Dedifferentiated amniotic fluid mesenchymal stem cell (primary cell): ENCODE measurements around the gene CCNB2.
"Not testable (repeated sequence)": the region's sequence is repeated elsewhere in the genome, so short reads cannot be mapped to it uniquely, and the experiment has no call there.

Source experiments
- DNase-seq: peaks from one replicate; pipeline ENCODE4 v3.0.0-alpha.2; 2016; ENCODE audit errors: extremely low spot score

Gene CCNB2

GRCh38 chr15:59133929-59134427 lies 29.0 kb downstream of the CCNB2 start:
- no peak for DNase-seq

- DNase-seq: no peak
These were observed 32.6 kb downstream of the CCNB2 start for GRCh38 chr15:59137566-59137965.

GRCh38 chr15:59138243-59138642 lies 33.3 kb downstream of the CCNB2 start:
- DNase-seq: no peak

GRCh38 chr15:59140422-59141226 lies 35.7 kb downstream of the CCNB2 start:
- DNase-seq: no peak

- no peak for DNase-seq
These were observed 38.3 kb downstream of the CCNB2 start for GRCh38 chr15:59143281-59143680.

- not testable (repeated sequence) for DNase-seq
These were observed 39.6 kb downstream of the CCNB2 start for GRCh38 chr15:59144594-59144993.

GRCh38 chr15:59147666-59148065 lies 42.7 kb downstream of the CCNB2 start:
- DNase-seq: no peak

- no peak for DNase-seq
These were observed 43.3 kb downstream of the CCNB2 start for GRCh38 chr15:59148153-59148833.

- DNase-seq: no peak
These were observed 45.2 kb downstream of the CCNB2 start for GRCh38 chr15:59150185-59150584.

GRCh38 chr15:59152694-59153450 lies 47.9 kb downstream of the CCNB2 start:
- no peak for DNase-seq

GRCh38 chr15:59153466-59153865 lies 48.5 kb downstream of the CCNB2 start:
- no peak for DNase-seq

GRCh38 chr15:59154243-59154642 lies 49.3 kb downstream of the CCNB2 start:
- DNase-seq: no peak

- no peak for DNase-seq
These were observed 50.5 kb downstream of the CCNB2 start for GRCh38 chr15:59155431-59155830.

GRCh38 chr15:59157396-59157795 lies 52.5 kb downstream of the CCNB2 start:
- DNase-seq: no peak

GRCh38 chr15:59157840-59158700 lies 53.1 kb downstream of the CCNB2 start:
- DNase-seq: no peak

- DNase-seq: no peak
These were observed 53.7 kb downstream of the CCNB2 start for GRCh38 chr15:59158701-59159034.

- DNase-seq: no peak
These were observed 54.3 kb downstream of the CCNB2 start for GRCh38 chr15:59159210-59159609.

- no peak for DNase-seq
These were observed 56.1 kb downstream of the CCNB2 start for GRCh38 chr15:59160880-59161593.

GRCh38 chr15:59162080-59162479 lies 57.1 kb downstream of the CCNB2 start:
- DNase-seq: not testable (repeated sequence)

- no peak for DNase-seq
These were observed 60.8 kb downstream of the CCNB2 start for GRCh38 chr15:59165726-59166125.

- DNase-seq: no peak
These were observed 61.2 kb downstream of the CCNB2 start for GRCh38 chr15:59166166-59166565.
